ENCODE measurements around the gene HNRNPH2.

The HNRNPH2 gene

DNA sequence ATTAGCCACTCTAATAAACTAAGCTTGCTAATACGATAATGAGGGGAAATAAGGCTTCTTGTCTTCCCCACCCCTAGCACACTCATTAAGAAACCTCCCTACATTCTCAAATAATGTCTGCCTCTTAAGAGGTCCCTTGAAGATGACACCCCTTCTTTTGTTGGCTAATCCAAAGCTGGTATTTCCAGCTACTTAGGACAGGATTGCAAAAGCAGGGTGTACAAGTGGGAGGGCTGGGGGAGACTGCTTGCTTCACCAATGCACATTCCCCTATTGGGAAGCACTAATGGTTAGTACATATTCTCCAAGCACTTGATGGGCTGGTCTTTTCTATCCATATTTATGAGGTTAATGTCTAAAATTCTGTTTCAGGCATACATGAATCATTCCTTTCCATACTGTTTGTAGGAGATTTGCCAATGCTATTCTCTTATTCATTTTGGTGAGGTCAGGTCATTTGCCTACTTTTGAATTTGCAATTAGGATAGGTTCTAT, 42.7 kb upstream of the HNRNPH2 start:
- Mint-ChIP-seq H3K27me3 (ENCODE audit: low read depth) (no peaks in the 10 kb centered on the region), H3K4me3 (no peak overlapping the region), H3K27ac (no peak overlapping the region)

DNA sequence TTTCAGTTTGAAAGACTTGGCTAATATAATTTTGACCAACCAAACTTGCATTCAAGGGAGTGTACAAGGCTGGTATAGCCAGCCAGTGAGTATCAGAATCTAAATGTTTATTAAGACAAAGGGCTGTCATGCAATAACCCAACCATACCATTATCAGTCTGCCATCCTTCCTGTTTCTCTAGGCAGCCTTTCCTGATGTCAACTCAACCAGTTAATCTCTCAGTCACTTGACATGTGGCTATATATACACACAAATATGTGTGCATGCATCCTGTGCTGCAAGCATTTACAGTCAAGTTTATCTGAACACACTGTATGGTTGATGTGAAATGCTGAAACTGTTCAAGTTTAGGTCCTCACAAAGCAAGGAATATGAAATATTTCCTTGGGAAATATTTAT, 39.2 kb upstream of the HNRNPH2 start:
- Mint-ChIP-seq H3K36me3 (ENCODE audit: low read depth) (no peaks in the 10 kb centered on the region), H3K27me3 (ENCODE audit: low read depth) (no peaks in the 10 kb centered on the region), H3K4me3 (no peak overlapping the region), H3K4me1 (no peaks in the 10 kb centered on the region), H3K9me3 (peaks cover 3% of the 10 kb centered on the region), H3K27ac (no peak overlapping the region)
- TF ChIP-seq, protein P1, sequence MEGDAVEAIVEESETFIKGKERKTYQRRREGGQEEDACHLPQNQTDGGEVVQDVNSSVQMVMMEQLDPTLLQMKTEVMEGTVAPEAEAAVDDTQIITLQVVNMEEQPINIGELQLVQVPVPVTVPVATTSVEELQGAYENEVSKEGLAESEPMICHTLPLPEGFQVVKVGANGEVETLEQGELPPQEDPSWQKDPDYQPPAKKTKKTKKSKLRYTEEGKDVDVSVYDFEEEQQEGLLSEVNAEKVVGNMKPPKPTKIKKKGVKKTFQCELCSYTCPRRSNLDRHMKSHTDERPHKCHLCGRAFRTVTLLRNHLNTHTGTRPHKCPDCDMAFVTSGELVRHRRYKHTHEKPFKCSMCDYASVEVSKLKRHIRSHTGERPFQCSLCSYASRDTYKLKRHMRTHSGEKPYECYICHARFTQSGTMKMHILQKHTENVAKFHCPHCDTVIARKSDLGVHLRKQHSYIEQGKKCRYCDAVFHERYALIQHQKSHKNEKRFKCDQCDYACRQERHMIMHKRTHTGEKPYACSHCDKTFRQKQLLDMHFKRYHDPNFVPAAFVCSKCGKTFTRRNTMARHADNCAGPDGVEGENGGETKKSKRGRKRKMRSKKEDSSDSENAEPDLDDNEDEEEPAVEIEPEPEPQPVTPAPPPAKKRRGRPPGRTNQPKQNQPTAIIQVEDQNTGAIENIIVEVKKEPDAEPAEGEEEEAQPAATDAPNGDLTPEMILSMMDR (IDR thresholded peaks at IDR 0.05; ENCODE audit: unreplicated experiment in 3 of 3): no peak

More for the DNA sequence above, 42.7 kb upstream of the HNRNPH2 start:
- TF ChIP-seq, protein P1 (IDR thresholded peaks at IDR 0.05; ENCODE audit: unreplicated experiment in 3 of 3): no peak
- Mint-ChIP-seq H3K36me3 (ENCODE audit: low read depth) (no peaks in the 10 kb centered on the region), H3K9me3 (peaks cover 3% of the 10 kb centered on the region), H3K4me1 (no peaks in the 10 kb centered on the region)

DNA sequence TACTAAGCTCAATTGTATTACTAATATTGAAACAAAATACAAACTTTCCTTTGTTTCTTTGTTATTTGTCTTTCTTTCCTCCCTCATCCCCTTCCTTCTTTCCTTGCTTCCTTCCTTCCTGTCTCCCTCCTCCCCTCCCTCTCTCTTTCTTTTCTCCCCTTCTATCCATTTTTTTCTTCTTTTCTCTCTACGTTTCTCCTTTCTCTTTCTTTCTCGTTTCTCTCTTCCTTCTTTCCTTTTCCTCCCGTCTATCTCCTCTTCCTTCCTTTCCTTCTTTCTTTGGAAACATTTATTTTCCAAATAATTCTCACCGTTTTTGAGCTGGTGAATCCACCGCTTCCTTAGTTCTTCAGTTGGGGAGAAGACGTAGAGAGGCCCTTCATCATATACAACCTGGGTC, 38.3 kb upstream of the HNRNPH2 start:
- Mint-ChIP-seq H3K4me3 (no peak overlapping the region), H3K9me3 (peaks cover 3% of the 10 kb centered on the region), H3K4me1 (no peaks in the 10 kb centered on the region)

DNA sequence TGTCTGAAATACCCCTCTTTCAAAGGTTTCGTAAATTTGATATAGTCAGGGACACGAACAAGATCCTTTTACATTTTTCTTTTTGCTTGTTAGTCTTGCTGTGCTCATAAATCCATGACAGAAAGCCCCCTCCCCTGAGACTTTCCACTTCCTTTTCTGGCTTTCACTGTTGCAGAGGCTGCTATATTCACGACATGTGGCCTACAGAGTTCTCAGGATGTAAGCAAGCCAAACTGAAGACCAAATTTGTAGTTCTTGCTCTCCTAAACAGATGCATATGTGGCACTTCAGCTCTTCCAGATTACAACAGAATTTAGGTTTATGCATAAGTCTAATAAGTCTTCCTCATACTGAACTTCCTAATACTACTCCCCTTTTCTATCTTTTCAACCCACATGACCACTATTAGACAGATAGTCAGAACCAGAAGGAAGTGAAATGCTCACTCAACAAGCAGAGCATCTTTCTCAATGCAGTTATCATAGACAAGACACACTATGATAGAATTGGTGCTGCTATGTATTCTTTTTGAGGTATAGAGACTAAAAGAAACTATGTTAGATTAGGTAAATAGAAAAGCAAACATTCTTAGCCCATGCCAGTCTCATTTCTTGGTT, 37.0 kb upstream of the HNRNPH2 start:
- no peaks in the 10 kb centered on the region for H3K36me3 Mint-ChIP-seq (ENCODE audit: low read depth)
- no peaks in the 10 kb centered on the region for H3K9me3 Mint-ChIP-seq
- H3K27ac Mint-ChIP-seq: peak overlapping the region; percentile 8 to 55 (median 11)

More for the DNA sequence above, 38.3 kb upstream of the HNRNPH2 start:
- Mint-ChIP-seq H3K27ac (no peak overlapping the region), H3K27me3 (ENCODE audit: low read depth) (no peaks in the 10 kb centered on the region), H3K36me3 (ENCODE audit: low read depth) (no peaks in the 10 kb centered on the region)
- TF ChIP-seq, protein P1 (IDR thresholded peaks at IDR 0.05; ENCODE audit: unreplicated experiment in 3 of 3): no peak

DNA sequence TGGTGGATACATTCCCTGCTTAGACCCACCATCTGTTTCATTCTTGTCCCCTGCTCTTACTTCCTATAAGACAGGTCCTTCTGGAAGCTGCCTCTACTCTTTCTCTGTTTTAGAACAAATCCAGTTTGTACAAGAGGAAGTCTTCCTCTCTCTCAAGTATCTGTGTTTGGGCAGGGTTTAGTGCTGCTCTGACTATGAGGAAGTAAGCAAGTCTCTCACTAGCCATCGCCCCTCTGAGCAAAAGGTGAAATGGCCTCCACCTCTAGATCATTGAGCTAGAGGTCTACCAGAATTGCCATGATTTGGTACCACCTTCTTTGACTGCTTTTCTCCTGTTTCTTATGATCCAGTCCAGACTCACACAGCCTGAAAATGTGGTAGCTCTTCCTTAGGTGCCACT, 30.5 kb upstream of the HNRNPH2 start:
- TF ChIP-seq, protein P1 (IDR thresholded peaks at IDR 0.05; ENCODE audit: unreplicated experiment in 3 of 3): no peak

More for the DNA sequence above, 37.0 kb upstream of the HNRNPH2 start:
- no peaks in the 10 kb centered on the region for H3K4me1 Mint-ChIP-seq
- TF ChIP-seq, protein P1 (IDR thresholded peaks at IDR 0.05; ENCODE audit: unreplicated experiment in 3 of 3): no peak
- H3K27me3 Mint-ChIP-seq (ENCODE audit: low read depth): no peaks in the 10 kb centered on the region
- H3K4me3 Mint-ChIP-seq: no peak overlapping the region

DNA sequence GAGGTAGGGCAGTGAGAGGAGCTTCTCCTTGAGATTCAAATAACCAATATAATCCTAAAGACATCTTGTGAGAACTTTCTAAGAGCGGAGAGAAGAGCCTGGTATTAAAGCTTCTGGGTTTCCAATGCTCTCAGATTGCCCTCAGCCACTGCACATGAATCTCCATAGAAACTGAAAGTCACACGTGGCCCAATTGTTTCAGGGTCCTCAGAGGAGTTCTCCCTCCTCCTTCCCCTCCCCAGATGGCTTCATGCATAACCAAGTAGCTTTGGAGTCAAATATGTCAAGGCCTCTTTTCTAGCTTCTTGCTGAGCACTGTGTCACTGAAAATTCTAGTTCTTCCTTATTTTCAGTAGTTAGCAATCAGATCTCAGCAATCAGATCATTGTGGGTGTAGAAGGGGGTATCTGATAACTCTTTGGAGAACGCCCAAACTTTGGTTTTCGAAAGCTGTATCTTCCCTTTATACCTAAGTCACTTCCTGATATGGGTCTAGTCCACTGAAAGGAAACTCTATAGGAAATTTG, 24.3 kb upstream of the HNRNPH2 start:
- H3K27ac Mint-ChIP-seq: no peak overlapping the region
- H3K4me3 Mint-ChIP-seq: no peak overlapping the region
- no peaks in the 10 kb centered on the region for H3K4me1 Mint-ChIP-seq
- peaks cover 8% of the 10 kb centered on the region for H3K9me3 Mint-ChIP-seq
- TF ChIP-seq, protein P1 (IDR thresholded peaks at IDR 0.05; ENCODE audit: unreplicated experiment in 3 of 3): no peak
- H3K36me3 Mint-ChIP-seq (ENCODE audit: low read depth): no peaks in the 10 kb centered on the region
- H3K27me3 Mint-ChIP-seq (ENCODE audit: low read depth): peaks cover 4% of the 10 kb centered on the region

More for the DNA sequence above, 30.5 kb upstream of the HNRNPH2 start:
- H3K4me1 Mint-ChIP-seq: no peaks in the 10 kb centered on the region
- no peak overlapping the region for H3K27ac Mint-ChIP-seq
- H3K9me3 Mint-ChIP-seq: peaks cover 12% of the 10 kb centered on the region
- H3K36me3 Mint-ChIP-seq (ENCODE audit: low read depth): no peaks in the 10 kb centered on the region
- H3K4me3 Mint-ChIP-seq: no peak overlapping the region
- H3K27me3 Mint-ChIP-seq (ENCODE audit: low read depth): no peaks in the 10 kb centered on the region

Data from nephron (organoid).